Activated CD8-positive, alpha-beta memory T cell treated with anti-CD3 and anti-CD28 coated beads for 1 hour (primary cell): Measurements from ENCODE around the gene ITGA1.

Source experiments
- DNase-seq, 2 donors: peaks; one replicate each; pipeline ENCODE4 v3.0.0-alpha.2; 2020; ENCODE audit warnings: low read depth in 1 of 2; ENCODE audit errors: extremely low read depth in 1 of 2

Gene ITGA1

DNA sequence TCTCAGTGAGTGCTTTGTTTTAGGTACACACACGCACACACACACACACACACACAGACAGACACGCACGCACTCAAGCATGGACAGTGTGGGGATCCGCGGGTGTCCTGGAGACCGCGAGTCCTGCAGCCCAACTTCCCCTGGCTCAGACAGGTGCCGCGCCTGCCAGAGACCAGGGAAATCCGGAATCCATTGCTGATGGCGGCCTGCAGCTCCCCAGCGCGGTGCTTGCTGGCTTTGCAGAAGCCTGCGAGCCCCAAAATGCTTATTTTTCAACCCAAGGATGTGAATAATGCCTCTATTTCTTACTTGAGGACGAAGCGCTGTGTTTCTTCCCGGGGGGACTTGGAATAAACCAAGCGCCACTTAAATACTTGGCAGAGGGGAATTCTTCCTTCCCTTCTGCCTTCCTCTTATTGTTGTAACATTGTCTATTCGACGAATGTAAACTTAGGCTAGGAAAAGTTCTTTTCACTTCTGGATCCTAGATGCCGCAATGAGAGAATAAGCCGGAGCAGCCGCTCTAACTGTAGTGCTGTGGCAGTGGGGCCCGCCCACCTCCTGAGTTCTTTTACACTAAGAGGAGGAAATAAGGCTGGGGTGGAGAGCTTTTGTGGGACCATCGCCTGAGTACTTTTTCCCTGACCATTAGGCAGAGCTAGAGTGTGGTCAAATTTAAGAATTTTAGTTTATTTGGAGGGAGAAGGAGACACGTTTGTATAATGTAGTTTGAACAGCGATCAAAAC, 202.2 kb downstream of the ITGA1 start:
- peak in 1 of 2 donors; percentile 3 for DNase-seq

- DNase-seq: no peak
These were observed 202.8 kb downstream of the ITGA1 start for GRCh38 chr5:52990528-52990925.

GRCh38 chr5:52993367-52993766, 205.7 kb downstream of the ITGA1 start:
- DNase-seq: no peak

DNA sequence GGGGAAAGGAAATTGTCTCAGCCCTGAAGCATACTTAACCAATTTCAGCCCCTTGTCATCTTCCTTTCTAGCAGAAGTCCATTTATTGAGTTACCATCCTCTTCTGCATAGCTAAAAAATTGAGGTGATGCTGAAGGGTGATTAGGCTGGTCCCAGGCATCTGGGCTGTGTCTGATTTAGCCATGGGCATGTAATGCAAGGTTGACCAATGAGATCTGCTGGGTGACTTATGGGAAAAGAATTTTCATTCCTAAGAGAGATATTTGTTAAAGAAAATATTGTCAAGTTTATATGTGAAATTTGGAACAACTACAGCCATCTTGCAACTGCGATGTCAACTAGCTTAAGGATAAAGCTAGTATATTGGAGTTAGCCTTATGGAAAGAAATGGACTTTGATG, 206.6 kb downstream of the ITGA1 start:
- no peak for DNase-seq

GRCh38 chr5:52995095-52995494, 207.4 kb downstream of the ITGA1 start:
- no peak for DNase-seq

DNA sequence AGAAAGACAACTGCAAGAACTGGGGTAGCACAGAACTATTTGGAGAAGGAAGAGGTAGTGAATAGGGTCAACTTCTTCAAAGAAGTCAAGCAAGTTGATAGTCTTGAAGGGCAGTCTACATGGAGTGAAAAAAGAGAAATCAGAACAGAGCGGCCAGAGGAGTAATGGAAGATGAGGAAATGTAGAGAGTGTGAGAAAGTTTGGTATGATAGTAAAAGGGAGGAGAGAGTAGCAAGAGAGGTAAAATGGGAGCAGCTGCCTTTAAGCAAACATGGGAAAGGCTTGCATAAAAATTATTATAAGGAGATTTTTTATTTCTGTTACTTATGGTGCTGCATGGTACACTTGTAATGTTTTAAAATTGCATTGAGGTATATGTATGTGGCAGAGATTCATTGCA, 208.2 kb downstream of the ITGA1 start:
- no peak for DNase-seq

- DNase-seq: no peak
These were observed 209.3 kb downstream of the ITGA1 start for GRCh38 chr5:52996979-52997378.

DNA sequence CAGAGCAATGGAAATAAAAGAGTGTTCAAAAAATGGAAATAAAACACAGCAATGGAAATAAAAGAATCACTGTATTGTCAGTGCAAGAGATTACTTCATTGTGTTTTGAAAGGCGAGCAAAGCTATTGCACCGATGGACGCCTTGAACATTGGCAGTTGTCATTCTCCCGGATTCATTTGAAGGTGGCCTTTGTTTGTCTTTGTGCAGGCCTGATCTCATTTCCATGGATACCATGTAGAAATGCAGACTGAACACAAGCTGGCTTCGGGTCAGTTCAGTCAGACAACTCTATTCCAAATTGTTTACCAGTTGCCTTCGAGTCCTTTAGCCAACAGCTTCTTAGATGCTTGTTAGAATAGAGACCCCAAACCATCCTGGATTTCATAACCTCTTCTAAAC, 209.7 kb downstream of the ITGA1 start:
- DNase-seq: no peak

- no peak for DNase-seq
These were observed 211.0 kb downstream of the ITGA1 start for GRCh38 chr5:52998552-52999313.

GRCh38 chr5:52999344-52999949, 211.7 kb downstream of the ITGA1 start:
- DNase-seq: no peak

GRCh38 chr5:53001541-53001940, 213.8 kb downstream of the ITGA1 start:
- DNase-seq: no peak

DNA sequence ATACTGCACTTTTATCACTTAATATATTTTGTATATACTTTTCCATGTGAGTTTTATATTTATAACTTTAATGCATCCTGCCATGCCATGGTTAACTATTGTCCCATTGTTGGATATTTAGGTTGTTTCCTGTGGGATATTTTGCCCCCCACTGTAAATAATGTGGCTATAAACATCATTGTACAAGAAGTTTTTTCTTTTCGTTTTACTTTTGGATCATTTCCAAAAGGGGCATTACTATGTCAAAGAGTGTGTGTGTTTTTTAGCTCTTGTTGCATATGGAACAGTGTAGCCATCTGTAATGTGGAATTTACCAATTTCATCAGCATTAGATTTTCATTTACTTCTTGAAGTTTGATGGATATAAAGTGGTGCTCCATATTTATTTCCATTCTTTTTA, 214.8 kb downstream of the ITGA1 start:
- no peak for DNase-seq

DNA sequence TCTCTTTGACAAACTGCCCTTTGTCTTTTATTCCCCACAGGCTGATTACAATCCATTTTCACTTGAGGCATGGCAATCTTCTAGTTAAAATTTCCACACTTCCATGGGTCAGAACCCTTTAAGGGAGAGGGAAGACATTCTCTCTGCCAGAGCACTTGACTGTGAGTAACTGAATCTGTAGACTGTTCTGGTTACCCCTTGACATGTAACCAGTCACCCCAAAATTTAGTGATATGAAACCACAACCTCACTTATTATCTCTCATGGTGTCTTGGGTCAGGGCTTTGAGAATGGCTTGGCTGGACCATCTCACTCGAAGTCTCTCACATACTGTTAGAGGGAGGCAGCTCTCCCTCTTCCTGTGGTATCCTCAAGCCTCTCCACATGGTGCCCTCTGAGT, 215.4 kb downstream of the ITGA1 start:
- no peak for DNase-seq

DNA sequence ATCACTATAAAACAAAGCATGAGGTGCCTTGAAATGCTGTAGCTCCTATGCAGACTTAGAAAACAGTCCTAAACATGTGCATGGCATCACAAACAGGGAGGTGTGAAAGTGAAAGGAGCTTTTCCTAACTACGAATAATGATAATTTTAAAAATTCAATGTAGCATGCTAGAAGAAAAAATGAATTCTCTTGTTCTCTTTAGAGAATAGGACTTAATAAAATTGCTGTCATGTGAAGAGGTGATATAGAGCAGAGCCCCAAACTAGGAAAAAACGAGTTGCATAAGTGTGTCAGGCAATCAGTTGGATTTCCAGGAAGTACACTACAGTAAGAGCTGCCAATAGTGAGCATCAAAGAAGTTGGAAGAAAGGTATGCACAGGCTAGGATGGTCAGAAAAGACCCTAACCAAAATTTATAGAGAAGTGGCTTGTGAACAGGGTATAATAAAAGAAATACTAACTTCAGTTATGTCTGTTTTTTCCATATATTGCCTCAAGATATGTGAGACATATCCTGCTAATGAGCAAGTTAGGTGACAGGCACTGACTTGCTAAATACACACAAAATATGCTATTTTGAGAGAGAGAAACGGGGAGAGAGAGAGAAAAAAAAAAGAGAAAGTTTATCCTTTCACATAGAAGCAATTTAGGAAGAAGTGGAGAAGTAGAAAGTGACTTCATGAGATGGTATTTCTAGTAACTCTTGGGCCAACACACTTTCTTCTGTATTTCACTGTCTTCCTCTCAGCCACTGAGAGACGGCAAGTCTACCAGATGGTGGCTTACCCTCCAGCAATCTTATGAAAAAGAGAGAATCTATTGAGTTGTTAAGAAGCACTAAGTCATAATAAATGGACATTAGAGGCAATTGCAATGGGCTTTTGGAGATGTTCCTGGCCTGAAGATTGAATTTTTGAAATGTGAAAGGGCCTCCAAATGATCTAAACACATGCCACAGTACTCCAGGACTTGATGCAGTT, 219.5 kb downstream of the ITGA1 start:
- no peak for DNase-seq

GRCh38 chr5:53008751-53009150, 221.0 kb downstream of the ITGA1 start:
- DNase-seq: no peak
